Neural cell (in vitro differentiated cells): ENCODE measurements around the gene SAMD4A. TPM values are rescaled to one million over a fixed set of nuclear protein-coding genes. Genes with fewer than 3 reads are reported as not detected.

Experiments
- H2AFZ ChIP-seq: fragments of 200-600, 300-800 bp; sonication (generic), shearing (Covaris generic); 2 replicates; pipeline ENCODE4 v1.6.0; 2014; ENCODE audit warnings: low read depth, mild to moderate bottlenecking, antibody characterized with exemption, low read length, moderate library complexity
- H3F3A ChIP-seq: fragments of 200-600 bp; shearing (Covaris generic); 2 replicates; pipeline ENCODE4 v1.6.1; 2016; ENCODE audit warnings: mild to moderate bottlenecking, moderate library complexity, mixed read lengths, antibody characterized with exemption, low read length; ENCODE audit not compliant: insufficient read depth, poor library complexity, severe bottlenecking
- H3K27ac ChIP-seq: fragments of 200-600, 300-800 bp; sonication (generic), shearing (Covaris generic); 2 replicates; pipeline ENCODE4 v1.5.1; 2014; ENCODE audit warnings: mild to moderate bottlenecking, low read length, moderate library complexity
- H3K27me3 ChIP-seq: fragments of 300-800, 200-600 bp; sonication (generic), shearing (Covaris generic); 2 replicates; pipeline ENCODE4 v1.6.0; 2014; ENCODE audit warnings: mild to moderate bottlenecking, low read depth, low read length, moderate library complexity; ENCODE audit not compliant: insufficient read depth
- H3K36me3 ChIP-seq: fragments of 300-800, 200-600 bp; sonication (generic), shearing (Covaris generic); 2 replicates; pipeline ENCODE4 v1.5.1; 2014; ENCODE audit warnings: mild to moderate bottlenecking, antibody characterized with exemption, low read length, moderate library complexity; ENCODE audit not compliant: insufficient read depth
- H3K4me2 ChIP-seq: fragments of 300-800, 200-600 bp; sonication (generic), shearing (Covaris generic); 2 replicates; pipeline ENCODE4 v1.6.0; 2014; ENCODE audit warnings: mild to moderate bottlenecking, low read length
- H3K4me3 ChIP-seq: fragments of 300-800, 200-600 bp; sonication (generic), shearing (Covaris generic); 2 replicates; pipeline ENCODE4 v1.5.1; 2014; ENCODE audit warnings: mild to moderate bottlenecking, low read length, moderate library complexity
- H3K79me2 ChIP-seq: fragments of 200-600 bp; shearing (Covaris generic); replicated peaks from 2 replicates; pipeline ENCODE4 v1.6.0; 2014; ENCODE audit warnings: mild to moderate bottlenecking, low read length, moderate library complexity; ENCODE audit not compliant: insufficient read depth
- H3K9ac ChIP-seq: fragments of 300-800, 200-600 bp; sonication (generic), shearing (Covaris generic); 2 replicates; pipeline ENCODE4 v1.6.1; 2016; ENCODE audit warnings: mild to moderate bottlenecking, low read length, mixed read lengths
- H3K9me2 ChIP-seq: fragments of 200-600 bp; shearing (Covaris generic); 2 replicates; pipeline ENCODE4 v1.6.1; 2016; ENCODE audit warnings: mild to moderate bottlenecking, low read length, mixed read lengths; ENCODE audit not compliant: insufficient read depth
- H3K9me3 ChIP-seq: fragments of 200-600, 300-800 bp; sonication (generic), shearing (Covaris generic); 2 replicates; pipeline ENCODE4 v1.6.1; 2016; ENCODE audit warnings: mild to moderate bottlenecking, mixed run types, low read length, moderate library complexity, mixed read lengths
- H4K20me1 ChIP-seq: fragments of 200-600 bp; shearing (Covaris generic); 2 replicates; pipeline ENCODE4 v1.6.1; 2016; ENCODE audit warnings: mild to moderate bottlenecking, mixed run types; ENCODE audit not compliant: insufficient read depth
- EP300 ChIP-seq: fragments of 450-650 bp; conservative IDR thresholded peaks from 2 replicates; pipeline ENCODE4 v1.6.1; 2014; ENCODE audit warnings: antibody characterized with exemption, mild to moderate bottlenecking, moderate library complexity; ENCODE audit not compliant: poor library complexity, severe bottlenecking
- EZH2 ChIP-seq: fragments of 200-600, 300-800 bp; shearing (Covaris generic), sonication (generic); IDR thresholded peaks from 2 replicates; pipeline ENCODE4 v1.6.1; 2014; ENCODE audit warnings: antibody characterized with exemption, low read length, borderline replicate concordance, mild to moderate bottlenecking; ENCODE audit not compliant: insufficient read depth, poor library complexity, severe bottlenecking
- MXI1 ChIP-seq: fragments of 450-650 bp; conservative IDR thresholded peaks from 2 replicates; pipeline ENCODE4 v1.6.1; 2014; ENCODE audit warnings: antibody characterized with exemption, mild to moderate bottlenecking; ENCODE audit not compliant: poor library complexity, severe bottlenecking
- POLR2AphosphoS5 ChIP-seq: IDR thresholded peaks from 2 replicates; pipeline ENCODE4 v1.6.1; 2012
- RAD21 ChIP-seq: fragments of 450-650 bp; conservative IDR thresholded peaks from 2 replicates; pipeline ENCODE4 v1.6.1; 2014; ENCODE audit warnings: antibody characterized with exemption, mild to moderate bottlenecking, moderate library complexity
- SMC3 ChIP-seq: fragments of 450-650 bp; conservative IDR thresholded peaks from 2 replicates; pipeline ENCODE4 v1.6.1; 2014; ENCODE audit warnings: antibody characterized with exemption, mild to moderate bottlenecking, moderate library complexity; ENCODE audit not compliant: poor library complexity
- TAF1 ChIP-seq: IDR thresholded peaks from 2 replicates; pipeline ENCODE4 v1.6.1; 2012; ENCODE audit warnings: low read depth
- polyA plus RNA-seq: library from polyadenylated mRNA; depleted of rRNA; stranded (reverse); fragments of >200 nt; gene quantifications from 2 replicates; pipeline ENCODE4 v1.2.3, GENCODE V29; 2014
- TF ChIP-seq, protein P1 (sequence below): fragments of 450-650 bp; IDR thresholded peaks from 2 replicates; pipeline ENCODE4 v1.5.1; 2014; ENCODE audit warnings: antibody characterized with exemption, mild to moderate bottlenecking, moderate library complexity; ENCODE audit not compliant: poor library complexity, severe bottlenecking
- TF ChIP-seq, protein P2 (sequence below): IDR thresholded peaks from 2 replicates; pipeline ENCODE4 v1.6.1; 2012; ENCODE audit warnings: borderline replicate concordance

The SAMD4A gene
- polyA plus RNA-seq, 1 donor from 2014 or later, result 1.0 TPM

DNA sequence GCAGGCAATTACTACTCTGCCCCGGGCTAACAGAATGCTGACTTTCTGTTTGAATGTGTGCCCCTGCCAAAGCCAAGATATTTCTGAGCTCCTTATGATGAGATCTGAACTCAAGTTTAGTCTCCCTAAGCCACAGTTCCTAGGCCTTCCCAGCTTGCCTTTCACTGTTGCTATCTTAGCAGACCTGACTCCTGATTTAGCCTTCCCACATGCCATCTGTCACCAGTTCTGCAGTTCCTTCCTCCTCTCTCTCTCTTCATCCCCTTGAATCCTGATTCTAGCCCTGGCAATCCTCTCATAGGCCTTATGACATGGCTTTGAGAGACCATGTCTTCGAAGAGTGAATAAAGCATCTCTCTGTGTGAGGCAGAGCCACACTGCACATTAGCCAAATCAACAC lies 12.5 kb upstream of the SAMD4A start:
- Histone ChIP-seq H3K4me3 (no peak overlapping the region), H2AFZ (no peak overlapping the region), H3K27me3 (no peaks in the 10 kb centered on the region), H3F3A (no peaks in the 10 kb centered on the region), H3K9me2 (no peaks in the 10 kb centered on the region), H3K27ac (no peak overlapping the region), H4K20me1 (no peaks in the 10 kb centered on the region), H3K9ac (no peak overlapping the region), H3K4me2 (no peak overlapping the region), H3K79me2 (no peaks in the 10 kb centered on the region), H3K9me3 (no peaks in the 10 kb centered on the region), H3K36me3 (no peaks in the 10 kb centered on the region)
- no peak for TF ChIP-seq EZH2
- no peak for TF ChIP-seq EP300

DNA sequence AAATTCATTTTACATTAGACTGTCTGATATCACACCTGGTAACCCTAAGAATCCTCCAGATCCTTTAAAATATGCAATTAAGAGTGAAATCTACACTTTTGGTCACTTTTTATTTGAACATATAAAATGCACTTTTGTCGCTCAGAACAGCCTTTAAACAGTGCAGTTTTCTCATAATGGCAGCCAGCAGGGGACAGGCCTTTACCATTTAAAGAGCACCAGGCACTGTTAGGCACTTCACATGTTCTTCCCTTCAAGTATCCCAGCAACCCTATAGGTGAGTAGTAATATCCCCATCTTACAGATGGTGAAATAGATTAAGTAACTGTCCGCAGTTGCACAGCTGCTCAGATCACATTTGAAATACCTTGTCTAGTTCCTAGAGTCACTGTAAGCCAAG lies 11.3 kb upstream of the SAMD4A start:
- no peaks in the 10 kb centered on the region for H4K20me1 ChIP-seq
- no peaks in the 10 kb centered on the region for H3K79me2 ChIP-seq
- no peaks in the 10 kb centered on the region for H3K9me2 ChIP-seq
- no peaks in the 10 kb centered on the region for H3K36me3 ChIP-seq
- H3K4me3 ChIP-seq, result no peak overlapping the region
- TF ChIP-seq, protein P1, sequence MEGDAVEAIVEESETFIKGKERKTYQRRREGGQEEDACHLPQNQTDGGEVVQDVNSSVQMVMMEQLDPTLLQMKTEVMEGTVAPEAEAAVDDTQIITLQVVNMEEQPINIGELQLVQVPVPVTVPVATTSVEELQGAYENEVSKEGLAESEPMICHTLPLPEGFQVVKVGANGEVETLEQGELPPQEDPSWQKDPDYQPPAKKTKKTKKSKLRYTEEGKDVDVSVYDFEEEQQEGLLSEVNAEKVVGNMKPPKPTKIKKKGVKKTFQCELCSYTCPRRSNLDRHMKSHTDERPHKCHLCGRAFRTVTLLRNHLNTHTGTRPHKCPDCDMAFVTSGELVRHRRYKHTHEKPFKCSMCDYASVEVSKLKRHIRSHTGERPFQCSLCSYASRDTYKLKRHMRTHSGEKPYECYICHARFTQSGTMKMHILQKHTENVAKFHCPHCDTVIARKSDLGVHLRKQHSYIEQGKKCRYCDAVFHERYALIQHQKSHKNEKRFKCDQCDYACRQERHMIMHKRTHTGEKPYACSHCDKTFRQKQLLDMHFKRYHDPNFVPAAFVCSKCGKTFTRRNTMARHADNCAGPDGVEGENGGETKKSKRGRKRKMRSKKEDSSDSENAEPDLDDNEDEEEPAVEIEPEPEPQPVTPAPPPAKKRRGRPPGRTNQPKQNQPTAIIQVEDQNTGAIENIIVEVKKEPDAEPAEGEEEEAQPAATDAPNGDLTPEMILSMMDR, result no peak
- TF ChIP-seq EP300 (no peak), EZH2 (no peak), POLR2AphosphoS5 (no peak), SMC3 (no peak), TAF1 (no peak), MXI1 (no peak), RAD21 (no peak)
- TF ChIP-seq, protein P2, sequence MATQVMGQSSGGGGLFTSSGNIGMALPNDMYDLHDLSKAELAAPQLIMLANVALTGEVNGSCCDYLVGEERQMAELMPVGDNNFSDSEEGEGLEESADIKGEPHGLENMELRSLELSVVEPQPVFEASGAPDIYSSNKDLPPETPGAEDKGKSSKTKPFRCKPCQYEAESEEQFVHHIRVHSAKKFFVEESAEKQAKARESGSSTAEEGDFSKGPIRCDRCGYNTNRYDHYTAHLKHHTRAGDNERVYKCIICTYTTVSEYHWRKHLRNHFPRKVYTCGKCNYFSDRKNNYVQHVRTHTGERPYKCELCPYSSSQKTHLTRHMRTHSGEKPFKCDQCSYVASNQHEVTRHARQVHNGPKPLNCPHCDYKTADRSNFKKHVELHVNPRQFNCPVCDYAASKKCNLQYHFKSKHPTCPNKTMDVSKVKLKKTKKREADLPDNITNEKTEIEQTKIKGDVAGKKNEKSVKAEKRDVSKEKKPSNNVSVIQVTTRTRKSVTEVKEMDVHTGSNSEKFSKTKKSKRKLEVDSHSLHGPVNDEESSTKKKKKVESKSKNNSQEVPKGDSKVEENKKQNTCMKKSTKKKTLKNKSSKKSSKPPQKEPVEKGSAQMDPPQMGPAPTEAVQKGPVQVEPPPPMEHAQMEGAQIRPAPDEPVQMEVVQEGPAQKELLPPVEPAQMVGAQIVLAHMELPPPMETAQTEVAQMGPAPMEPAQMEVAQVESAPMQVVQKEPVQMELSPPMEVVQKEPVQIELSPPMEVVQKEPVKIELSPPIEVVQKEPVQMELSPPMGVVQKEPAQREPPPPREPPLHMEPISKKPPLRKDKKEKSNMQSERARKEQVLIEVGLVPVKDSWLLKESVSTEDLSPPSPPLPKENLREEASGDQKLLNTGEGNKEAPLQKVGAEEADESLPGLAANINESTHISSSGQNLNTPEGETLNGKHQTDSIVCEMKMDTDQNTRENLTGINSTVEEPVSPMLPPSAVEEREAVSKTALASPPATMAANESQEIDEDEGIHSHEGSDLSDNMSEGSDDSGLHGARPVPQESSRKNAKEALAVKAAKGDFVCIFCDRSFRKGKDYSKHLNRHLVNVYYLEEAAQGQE, result no peak
- no peak overlapping the region for H2AFZ ChIP-seq
- H3K9ac ChIP-seq, result no peak overlapping the region
- H3K27me3 ChIP-seq, result no peaks in the 10 kb centered on the region
- H3K27ac ChIP-seq, result no peak overlapping the region
- no peaks in the 10 kb centered on the region for H3K9me3 ChIP-seq
- no peaks in the 10 kb centered on the region for H3F3A ChIP-seq
- H3K4me2 ChIP-seq, result no peak overlapping the region

DNA sequence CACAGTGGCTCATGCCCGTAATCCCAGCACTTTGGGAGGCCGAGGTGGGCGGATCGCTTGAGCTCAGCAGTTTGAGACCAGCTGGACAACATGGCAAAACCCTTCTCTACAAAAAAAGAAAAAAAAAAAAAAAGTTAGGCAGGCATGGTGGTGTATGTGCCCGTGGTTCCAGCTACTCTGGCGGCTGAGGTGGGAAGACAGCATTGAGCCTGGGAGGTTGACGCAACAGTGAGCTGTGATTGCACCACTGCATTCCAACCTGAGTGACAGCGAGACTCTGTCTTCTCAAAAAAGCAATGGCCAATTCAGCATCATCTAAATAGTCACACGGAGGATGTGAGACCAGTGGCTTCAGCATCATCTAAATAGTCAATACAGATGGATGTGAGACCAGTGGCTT lies 10.4 kb upstream of the SAMD4A start:
- no peak for TF ChIP-seq EP300
- TF ChIP-seq SMC3, result no peak
- no peaks in the 10 kb centered on the region for H3K79me2 ChIP-seq
- no peaks in the 10 kb centered on the region for H3K36me3 ChIP-seq
- H3K27ac ChIP-seq, result no peak overlapping the region
- H3K4me2 ChIP-seq, result no peak overlapping the region
- no peak overlapping the region for H3K4me3 ChIP-seq
- no peaks in the 10 kb centered on the region for H3K9me3 ChIP-seq
- no peak overlapping the region for H3K9ac ChIP-seq
- H3K27me3 ChIP-seq, result no peaks in the 10 kb centered on the region
- no peaks in the 10 kb centered on the region for H3K9me2 ChIP-seq
- no peaks in the 10 kb centered on the region for H3F3A ChIP-seq
- no peak overlapping the region for H2AFZ ChIP-seq
- H4K20me1 ChIP-seq, result no peaks in the 10 kb centered on the region
